Measurements from ENCODE around the gene SLCO3A1. TPM values are rescaled to one million over a fixed set of nuclear protein-coding genes. Genes with fewer than 3 reads are reported as not detected.

Gene SLCO3A1
- total and polyA plus RNA-seq, 2 of the 8 experiments (the other 6 are each of a cell fraction or from before 2014, with no cell fraction given), result 15.1 to 20.4 TPM

- Histone ChIP-seq H3K4me1 (replicated peaks in 1 of 4; ENCODE audit: control insufficient read depth in 3 of 4, insufficient read depth in 4 of 4, low read length in 3 of 4) (no peaks in the 10 kb centered on the region; a peak in 2 of 7 replicates), H3K9ac (replicated peaks in 1 of 4; ENCODE audit: extremely low read depth in 1 of 4, low read depth in 3 of 4, low read length in 3 of 4) (no peak overlapping the region), H3K18ac (ENCODE audit: extremely low read depth, low read length) (no peak overlapping the region), H3K27ac (ENCODE audit: low read depth, low read length) (no peak overlapping the region), H4K91ac (replicated peaks; ENCODE audit: insufficient read length, low read length) (no peak overlapping the region), H3K14ac (ENCODE audit: insufficient read length) (no peak overlapping the region), H4K20me1 (replicated peaks in 1 of 2; ENCODE audit: control insufficient read depth in 1 of 2, insufficient read depth in 2 of 2, low read length in 2 of 2) (no peaks in the 10 kb centered on the region), H3K23me2 (ENCODE audit: low read depth, low read length) (no peaks in the 10 kb centered on the region), H3K4ac (replicated peaks; ENCODE audit: insufficient read length, low read depth, low read length) (no peak overlapping the region), H3K4me3 (ENCODE audit: extremely low read depth in 1 of 4, insufficient read depth in 2 of 4, low read depth in 3 of 4, low read length in 4 of 4) (no peak overlapping the region), H3K27me3 (replicated peaks in 1 of 4; ENCODE audit: control insufficient read depth in 3 of 4, extremely low read depth in 1 of 4, insufficient read depth in 3 of 4, low read length in 3 of 4) (no peaks in the 10 kb centered on the region), H3K56ac (replicated peaks; ENCODE audit: insufficient read length, low read depth, low read length) (no peak overlapping the region), H2AFZ (ENCODE audit: low read length) (no peak overlapping the region), H4K8ac (ENCODE audit: extremely low read depth, insufficient read depth, low read length) (no peak overlapping the region), H3K4me2 (ENCODE audit: insufficient read depth in 1 of 2, low read depth in 2 of 2, low read length in 2 of 2) (no peak overlapping the region), H2BK120ac (replicated peaks; ENCODE audit: low read depth, low read length) (no peak overlapping the region), H3K79me2 (ENCODE audit: control insufficient read depth in 1 of 2, insufficient read depth in 2 of 2, low read length in 2 of 2) (no peaks in the 10 kb centered on the region), H3K36me3 (ENCODE audit: control insufficient read depth in 2 of 4, insufficient read depth in 4 of 4, low read length in 3 of 4) (no peaks in the 10 kb centered on the region), H4K5ac (ENCODE audit: insufficient read length, low read depth, low read length) (no peak overlapping the region), H2BK15ac (ENCODE audit: low read length) (no peak overlapping the region), H3K23ac (ENCODE audit: insufficient read length) (no peak overlapping the region), H2BK5ac (ENCODE audit: low read depth, low read length) (no peak overlapping the region), H2BK12ac (ENCODE audit: low read depth, low read length) (no peak overlapping the region), H2BK20ac (ENCODE audit: low read length) (no peak overlapping the region), H3K9me3 (ENCODE audit: insufficient read depth in 2 of 2, low read depth in 1 of 2, low read length in 1 of 2) (no peaks in the 10 kb centered on the region), H3K79me1 (ENCODE audit: low read depth, low read length) (no peaks in the 10 kb centered on the region), H2AK5ac (ENCODE audit: low read depth, low read length) (no peak overlapping the region)
- no peak for DNase-seq (ENCODE audit: low read depth in 1 of 2, low spot score in 2 of 2)
- WGBS, 2 experiments (ENCODE audit: extremely low coverage in 1 of 2, insufficient coverage in 1 of 2, insufficient read length in 1 of 2, insufficient replicate concordance in 2 of 2, low coverage in 1 of 2, low lambda C conversion rate in 2 of 2, missing lambda C conversion rate in 1 of 2), result 96% methylated on average over 6 of the region's 6 CpGs; no CpG with 5 or more reads in 1 of the 2 experiments
- ChIA-PET POLR2A (ENCODE audit: partially characterized antibody) (interaction anchor here (0.6 kb wide), 1 partner anchor 104 kb away, joined by 3 read pairs; no protein-coding TSS in a partner anchor), CTCF (ENCODE audit: partially characterized antibody) (interaction anchor here (0.6 to 1.5 kb wide), 3 partner anchors 27 to 275 kb away, joined by 3 read pairs; no protein-coding TSS in a partner anchor)
- no peak for FAIRE-seq
- no peak for TF ChIP-seq SIX5 (IDR thresholded peaks at IDR 0.05; ENCODE audit: low read depth, low read length)
- TF ChIP-seq GABPA (IDR thresholded peaks at IDR 0.05; ENCODE audit: borderline replicate concordance, insufficient read depth, low read length), result no peak
Observed at GRCh38 chr15:91807122-91807521, 46.4 kb upstream of the SLCO3A1 start.
